DMS 273 (cell line): Measurements from ENCODE around the gene USP10.
A peak's percentile ranks its signal among the peaks of the same experiment; 100 is the strongest.

Experiments used
- DNase-seq: peaks from one replicate; lab custom pipeline; 2025; ENCODE audit not compliant: unreplicated experiment; lab: John Stamatoyannopoulos, UW

USP10 gene

GRCh38 chr16:84765616-84766580, 66.1 kb downstream of the USP10 start:
- peak; percentile 17 for DNase-seq

- DNase-seq = no peak
These were observed 67.4 kb downstream of the USP10 start for GRCh38 chr16:84766978-84767773.

- no peak for DNase-seq
These were observed 68.4 kb downstream of the USP10 start for GRCh38 chr16:84768061-84768807.

- no peak for DNase-seq
These were observed 69.0 kb downstream of the USP10 start for GRCh38 chr16:84768808-84769197.

- DNase-seq = no peak
These were observed 69.6 kb downstream of the USP10 start for GRCh38 chr16:84769416-84769815.

- no peak for DNase-seq
These were observed 73.5 kb downstream of the USP10 start for GRCh38 chr16:84773312-84773711.

GRCh38 chr16:84774810-84775209, 75.0 kb downstream of the USP10 start:
- no peak for DNase-seq

- DNase-seq = no peak
These were observed 75.5 kb downstream of the USP10 start for GRCh38 chr16:84775262-84775810.

GRCh38 chr16:84777435-84777834, 77.6 kb downstream of the USP10 start:
- no peak for DNase-seq

- DNase-seq = no peak
These were observed 78.9 kb downstream of the USP10 start for GRCh38 chr16:84778720-84779119.

GRCh38 chr16:84780063-84780462, 80.3 kb downstream of the USP10 start:
- no peak for DNase-seq

- peak; percentile 24 for DNase-seq
These were observed 81.0 kb downstream of the USP10 start for GRCh38 chr16:84780544-84781376.

- no peak for DNase-seq
These were observed 83.0 kb downstream of the USP10 start for GRCh38 chr16:84782846-84783245.

- DNase-seq = peak; percentile 73
These were observed 86.2 kb downstream of the USP10 start for GRCh38 chr16:84785843-84786581.

GRCh38 chr16:84786605-84787262, 86.9 kb downstream of the USP10 start:
- DNase-seq = no peak

- no peak for DNase-seq
These were observed 87.4 kb downstream of the USP10 start for GRCh38 chr16:84787263-84787622.

GRCh38 chr16:84788920-84789391, 89.2 kb downstream of the USP10 start:
- DNase-seq = no peak

- no peak for DNase-seq
These were observed 89.6 kb downstream of the USP10 start for GRCh38 chr16:84789431-84789830.

GRCh38 chr16:84790301-84790700, 90.5 kb downstream of the USP10 start:
- no peak for DNase-seq
